AG10803 (cell line): ENCODE measurements around the gene IRF6.

Experiments used
- DNase-seq: peaks from one replicate; pipeline ENCODE4 v3.0.0; 2010; ENCODE audit warnings: low read depth
- H3K4me3 ChIP-seq: 2 replicates; pipeline ENCODE4 v1.5.1; 2011; ENCODE audit warnings: mild to moderate bottlenecking, low read length, control low read depth
- TF ChIP-seq, protein P1 (sequence below): conservative IDR thresholded peaks from 2 replicates; pipeline ENCODE4 v1.5.1; 2011; ENCODE audit warnings: mild to moderate bottlenecking, low read length, control low read depth, inconsistent platforms

IRF6 gene

DNA sequence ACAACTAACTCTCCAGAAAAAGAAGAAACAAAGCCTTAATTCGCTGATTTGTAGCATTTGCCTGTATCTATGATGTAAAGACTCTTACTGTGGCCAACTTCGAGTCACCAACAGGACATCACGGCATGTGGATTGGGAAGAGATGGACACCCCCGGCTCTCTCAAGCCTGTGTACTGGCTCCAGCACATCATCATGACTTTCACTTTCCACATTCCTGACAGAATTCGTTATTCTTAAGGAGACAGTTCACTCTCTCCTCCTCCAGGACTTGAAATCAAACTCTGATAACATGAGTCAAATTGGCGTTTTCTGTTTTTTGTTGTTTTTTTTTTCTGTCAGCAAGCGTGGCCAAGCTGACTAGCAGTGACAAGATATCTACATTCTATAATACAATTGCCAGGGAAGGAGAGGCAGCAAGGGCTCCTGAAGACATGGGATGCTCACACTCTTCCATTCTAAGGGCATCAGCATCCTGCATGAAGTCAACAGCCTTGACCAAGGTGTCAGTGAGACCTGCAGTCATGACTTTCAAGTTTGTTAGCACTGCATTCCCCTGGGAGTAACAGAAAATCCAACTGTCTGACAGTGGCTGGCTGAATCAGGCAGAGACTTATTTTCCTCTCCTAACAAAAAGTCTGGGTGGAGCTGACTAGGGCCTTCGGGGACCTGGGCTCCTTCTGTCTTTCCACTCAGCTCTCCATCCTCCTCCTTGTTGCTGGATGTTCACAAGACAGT, 63.4 kb downstream of the IRF6 start:
- H3K4me3 ChIP-seq = peak overlapping the region; percentile 26; the same call in 1 of the 2 replicates
- peak; percentile 58 for DNase-seq
- TF ChIP-seq, protein P1, sequence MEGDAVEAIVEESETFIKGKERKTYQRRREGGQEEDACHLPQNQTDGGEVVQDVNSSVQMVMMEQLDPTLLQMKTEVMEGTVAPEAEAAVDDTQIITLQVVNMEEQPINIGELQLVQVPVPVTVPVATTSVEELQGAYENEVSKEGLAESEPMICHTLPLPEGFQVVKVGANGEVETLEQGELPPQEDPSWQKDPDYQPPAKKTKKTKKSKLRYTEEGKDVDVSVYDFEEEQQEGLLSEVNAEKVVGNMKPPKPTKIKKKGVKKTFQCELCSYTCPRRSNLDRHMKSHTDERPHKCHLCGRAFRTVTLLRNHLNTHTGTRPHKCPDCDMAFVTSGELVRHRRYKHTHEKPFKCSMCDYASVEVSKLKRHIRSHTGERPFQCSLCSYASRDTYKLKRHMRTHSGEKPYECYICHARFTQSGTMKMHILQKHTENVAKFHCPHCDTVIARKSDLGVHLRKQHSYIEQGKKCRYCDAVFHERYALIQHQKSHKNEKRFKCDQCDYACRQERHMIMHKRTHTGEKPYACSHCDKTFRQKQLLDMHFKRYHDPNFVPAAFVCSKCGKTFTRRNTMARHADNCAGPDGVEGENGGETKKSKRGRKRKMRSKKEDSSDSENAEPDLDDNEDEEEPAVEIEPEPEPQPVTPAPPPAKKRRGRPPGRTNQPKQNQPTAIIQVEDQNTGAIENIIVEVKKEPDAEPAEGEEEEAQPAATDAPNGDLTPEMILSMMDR = no peak; the same call in 1 of the 2 replicates

DNA sequence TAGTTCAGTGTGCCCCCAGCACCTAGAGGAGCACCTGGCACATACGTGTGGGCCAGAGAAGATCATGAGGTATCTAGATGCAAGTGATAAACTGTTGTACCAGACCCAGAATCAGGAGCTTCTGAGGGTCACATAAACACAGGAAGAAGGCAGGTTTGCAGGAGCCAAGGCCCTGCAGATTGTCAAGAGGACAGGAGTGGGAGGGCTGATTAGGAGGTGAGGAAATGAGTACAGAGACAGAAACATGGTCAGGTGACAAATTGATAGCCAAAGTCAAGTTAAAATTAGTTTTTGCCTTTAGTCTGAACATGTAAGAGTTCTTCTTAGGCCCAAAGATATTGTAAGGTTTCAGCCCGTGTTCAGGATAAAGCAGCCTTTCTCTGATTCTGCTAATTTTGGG, 64.1 kb downstream of the IRF6 start:
- no peak overlapping the region for H3K4me3 ChIP-seq
- TF ChIP-seq, protein P1 = no peak
- no peak for DNase-seq

DNA sequence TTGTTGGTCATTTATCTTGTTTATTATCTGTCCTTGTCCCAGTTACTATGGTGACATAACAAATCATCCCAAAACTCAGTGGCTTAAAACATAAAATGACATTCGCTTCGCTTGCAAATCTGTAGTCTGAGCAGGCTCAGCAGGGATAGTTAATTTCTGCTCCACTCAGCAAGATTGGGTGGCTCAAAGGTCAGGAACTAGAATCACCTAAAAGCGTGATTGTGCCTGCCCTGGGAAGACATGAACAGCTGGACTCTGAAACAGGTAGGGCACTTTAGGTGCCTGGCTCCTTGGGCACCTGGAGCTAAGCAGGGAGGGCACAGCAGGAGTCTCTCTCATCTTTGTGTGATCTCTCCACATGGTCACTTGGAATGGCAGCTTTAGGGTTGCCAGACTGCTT, 64.7 kb downstream of the IRF6 start:
- no peak overlapping the region for H3K4me3 ChIP-seq
- TF ChIP-seq, protein P1 = no peak
- DNase-seq = no peak

GRCh38 chr1:209738270-209738669, 67.7 kb downstream of the IRF6 start:
- no peak overlapping the region for H3K4me3 ChIP-seq
- TF ChIP-seq, protein P1 = no peak
- no peak for DNase-seq

- H3K4me3 ChIP-seq = no peak overlapping the region
- TF ChIP-seq, protein P1 = no peak
- no peak for DNase-seq
These were observed 68.8 kb downstream of the IRF6 start for GRCh38 chr1:209737118-209737505.

- H3K4me3 ChIP-seq = no peak overlapping the region
- TF ChIP-seq, protein P1 = no peak
- no peak for DNase-seq
These were observed 69.3 kb downstream of the IRF6 start for GRCh38 chr1:209736490-209737117.
